Neural cell (in vitro differentiated cells): ENCODE data around the gene CCDC88C. TPM values are rescaled to one million over a fixed set of nuclear protein-coding genes. Genes with fewer than 3 reads are reported as not detected.

ENCODE experiments used
- H2AFZ ChIP-seq: fragments of 200-600, 300-800 bp; sonication (generic), shearing (Covaris generic); 2 replicates; pipeline ENCODE4 v1.6.0; 2014; ENCODE audit warnings: low read depth, mild to moderate bottlenecking, antibody characterized with exemption, low read length, moderate library complexity
- H3F3A ChIP-seq: fragments of 200-600 bp; shearing (Covaris generic); 2 replicates; pipeline ENCODE4 v1.6.1; 2016; ENCODE audit warnings: mild to moderate bottlenecking, moderate library complexity, mixed read lengths, antibody characterized with exemption, low read length; ENCODE audit not compliant: insufficient read depth, poor library complexity, severe bottlenecking
- H3K27ac ChIP-seq: fragments of 200-600, 300-800 bp; sonication (generic), shearing (Covaris generic); 2 replicates; pipeline ENCODE4 v1.5.1; 2014; ENCODE audit warnings: mild to moderate bottlenecking, low read length, moderate library complexity
- H3K27me3 ChIP-seq: fragments of 300-800, 200-600 bp; sonication (generic), shearing (Covaris generic); 2 replicates; pipeline ENCODE4 v1.6.0; 2014; ENCODE audit warnings: mild to moderate bottlenecking, low read depth, low read length, moderate library complexity; ENCODE audit not compliant: insufficient read depth
- H3K36me3 ChIP-seq: fragments of 300-800, 200-600 bp; sonication (generic), shearing (Covaris generic); 2 replicates; pipeline ENCODE4 v1.5.1; 2014; ENCODE audit warnings: mild to moderate bottlenecking, antibody characterized with exemption, low read length, moderate library complexity; ENCODE audit not compliant: insufficient read depth
- H3K4me2 ChIP-seq: fragments of 300-800, 200-600 bp; sonication (generic), shearing (Covaris generic); 2 replicates; pipeline ENCODE4 v1.6.0; 2014; ENCODE audit warnings: mild to moderate bottlenecking, low read length
- H3K4me3 ChIP-seq: fragments of 300-800, 200-600 bp; sonication (generic), shearing (Covaris generic); 2 replicates; pipeline ENCODE4 v1.5.1; 2014; ENCODE audit warnings: mild to moderate bottlenecking, low read length, moderate library complexity
- H3K79me2 ChIP-seq: fragments of 200-600 bp; shearing (Covaris generic); replicated peaks from 2 replicates; pipeline ENCODE4 v1.6.0; 2014; ENCODE audit warnings: mild to moderate bottlenecking, low read length, moderate library complexity; ENCODE audit not compliant: insufficient read depth
- H3K9ac ChIP-seq: fragments of 300-800, 200-600 bp; sonication (generic), shearing (Covaris generic); 2 replicates; pipeline ENCODE4 v1.6.1; 2016; ENCODE audit warnings: mild to moderate bottlenecking, low read length, mixed read lengths
- H3K9me2 ChIP-seq: fragments of 200-600 bp; shearing (Covaris generic); 2 replicates; pipeline ENCODE4 v1.6.1; 2016; ENCODE audit warnings: mild to moderate bottlenecking, low read length, mixed read lengths; ENCODE audit not compliant: insufficient read depth
- H3K9me3 ChIP-seq: fragments of 200-600, 300-800 bp; sonication (generic), shearing (Covaris generic); 2 replicates; pipeline ENCODE4 v1.6.1; 2016; ENCODE audit warnings: mild to moderate bottlenecking, mixed run types, low read length, moderate library complexity, mixed read lengths
- H4K20me1 ChIP-seq: fragments of 200-600 bp; shearing (Covaris generic); 2 replicates; pipeline ENCODE4 v1.6.1; 2016; ENCODE audit warnings: mild to moderate bottlenecking, mixed run types; ENCODE audit not compliant: insufficient read depth
- CTCF ChIP-seq: fragments of 450-650 bp; IDR thresholded peaks from 2 replicates; pipeline ENCODE4 v1.5.1; 2014; ENCODE audit warnings: antibody characterized with exemption, mild to moderate bottlenecking, moderate library complexity; ENCODE audit not compliant: poor library complexity, severe bottlenecking
- EP300 ChIP-seq: fragments of 450-650 bp; conservative IDR thresholded peaks from 2 replicates; pipeline ENCODE4 v1.6.1; 2014; ENCODE audit warnings: antibody characterized with exemption, mild to moderate bottlenecking, moderate library complexity; ENCODE audit not compliant: poor library complexity, severe bottlenecking
- EZH2 ChIP-seq: fragments of 200-600, 300-800 bp; shearing (Covaris generic), sonication (generic); IDR thresholded peaks from 2 replicates; pipeline ENCODE4 v1.6.1; 2014; ENCODE audit warnings: antibody characterized with exemption, low read length, borderline replicate concordance, mild to moderate bottlenecking; ENCODE audit not compliant: insufficient read depth, poor library complexity, severe bottlenecking
- MXI1 ChIP-seq: fragments of 450-650 bp; conservative IDR thresholded peaks from 2 replicates; pipeline ENCODE4 v1.6.1; 2014; ENCODE audit warnings: antibody characterized with exemption, mild to moderate bottlenecking; ENCODE audit not compliant: poor library complexity, severe bottlenecking
- POLR2AphosphoS5 ChIP-seq: IDR thresholded peaks from 2 replicates; pipeline ENCODE4 v1.6.1; 2012
- RAD21 ChIP-seq: fragments of 450-650 bp; conservative IDR thresholded peaks from 2 replicates; pipeline ENCODE4 v1.6.1; 2014; ENCODE audit warnings: antibody characterized with exemption, mild to moderate bottlenecking, moderate library complexity
- REST ChIP-seq: IDR thresholded peaks from 2 replicates; pipeline ENCODE4 v1.6.1; 2012; ENCODE audit warnings: borderline replicate concordance
- SMC3 ChIP-seq: fragments of 450-650 bp; conservative IDR thresholded peaks from 2 replicates; pipeline ENCODE4 v1.6.1; 2014; ENCODE audit warnings: antibody characterized with exemption, mild to moderate bottlenecking, moderate library complexity; ENCODE audit not compliant: poor library complexity
- TAF1 ChIP-seq: IDR thresholded peaks from 2 replicates; pipeline ENCODE4 v1.6.1; 2012; ENCODE audit warnings: low read depth
- polyA plus RNA-seq: library from polyadenylated mRNA; depleted of rRNA; stranded (reverse); fragments of >200 nt; gene quantifications from 2 replicates; pipeline ENCODE4 v1.2.3, GENCODE V29; 2014

CCDC88C gene
- polyA plus RNA-seq, 1 donor from 2014 or later: 20.1 TPM

GRCh38 chr14:91281346-91281745, 136.3 kb downstream of the CCDC88C start:
- Histone ChIP-seq H3K9me2 (no peaks in the 10 kb centered on the region), H3K27ac (no peak overlapping the region), H3K4me3 (no peak overlapping the region), H3F3A (no peaks in the 10 kb centered on the region), H3K4me2 (no peak overlapping the region), H2AFZ (no peak overlapping the region), H3K27me3 (no peaks in the 10 kb centered on the region), H4K20me1 (no peaks in the 10 kb centered on the region), H3K9ac (no peak overlapping the region), H3K79me2 (no peaks in the 10 kb centered on the region), H3K9me3 (no peaks in the 10 kb centered on the region), H3K36me3 (peaks cover 9% of the 10 kb centered on the region)
- no peak for TF ChIP-seq REST

GRCh38 chr14:91280129-91280528, 137.5 kb downstream of the CCDC88C start:
- Histone ChIP-seq H3K27me3 (no peaks in the 10 kb centered on the region), H2AFZ (no peak overlapping the region), H3K9ac (no peak overlapping the region), H3K4me3 (no peak overlapping the region), H3K36me3 (peaks cover 12% of the 10 kb centered on the region), H3K79me2 (no peaks in the 10 kb centered on the region), H3K9me3 (no peaks in the 10 kb centered on the region), H3K27ac (no peak overlapping the region), H3K9me2 (no peaks in the 10 kb centered on the region), H3K4me2 (no peak overlapping the region), H4K20me1 (no peaks in the 10 kb centered on the region), H3F3A (no peaks in the 10 kb centered on the region)
- no peak for TF ChIP-seq POLR2AphosphoS5
- TF ChIP-seq REST: no peak
- TF ChIP-seq CTCF: no peak
- no peak for TF ChIP-seq SMC3
- no peak for TF ChIP-seq RAD21
- no peak for TF ChIP-seq EZH2
- no peak for TF ChIP-seq EP300
- no peak for TF ChIP-seq MXI1
- TF ChIP-seq TAF1: no peak
